CD4-positive, alpha-beta T cell (primary cell): Measurements from ENCODE around the gene MAP7D1. TPM values are rescaled to one million over a fixed set of nuclear protein-coding genes. Genes with fewer than 3 reads are reported as not detected.

Source experiments
- ATAC-seq: fragments of 200-7000 bp; cut with Tn5 transposase; one replicate; pipeline ENCODE4 v1.10.0; 2022; ENCODE audit warnings: mild to moderate bottlenecking; ENCODE audit not compliant: poor library complexity
- CTCF ChIA-PET: fragments of 350-600 bp; sonication (Branson Sonifier 250); formaldehyde crosslinking; loops from one replicate; lab custom pipeline; 2021; ENCODE audit warnings: antibody characterized with exemption, inconsistent platforms; lab: Charles Lee
- POLR2A ChIA-PET: fragments of 350-600 bp; sonication (Branson Sonifier 250); formaldehyde crosslinking; loops from one replicate; lab custom pipeline; 2021; ENCODE audit warnings: antibody characterized with exemption, inconsistent platforms; lab: Charles Lee
- DNase-seq, 14 experiments: peaks; one replicate each; pipeline ENCODE4 v3.0.0-alpha.2; 2013 to 2020; ENCODE audit warnings: mixed read lengths in 2 of 14
- H3K27ac ChIP-seq, 2 donors: one replicate each; pipeline versions ENCODE4 v1.5.1 to v1.7.0; 2013; ENCODE audit warnings: low read length in 2 of 2, low read depth in 1 of 2, mild to moderate bottlenecking in 1 of 2
- H3K27me3 ChIP-seq, 2 experiments: 1 replicate in 1 of 2; 2 replicates in 1 of 2; pipeline versions ENCODE4 v1.6.1 to v1.7.0; 2013; ENCODE audit warnings: low read length in 2 of 2, control low read depth in 1 of 2, mild to moderate bottlenecking in 1 of 2, moderate library complexity in 1 of 2; ENCODE audit not compliant: insufficient read depth in 2 of 2, control insufficient read depth in 1 of 2
- H3K36me3 ChIP-seq: one replicate; pipeline ENCODE4 v1.6.1; 2013; ENCODE audit warnings: low read length, control low read depth; ENCODE audit not compliant: insufficient read depth
- H3K4me1 ChIP-seq: one replicate; pipeline ENCODE4 v1.6.1; 2013; ENCODE audit warnings: low read length, control low read depth; ENCODE audit not compliant: insufficient read depth
- H3K4me3 ChIP-seq: one replicate; pipeline ENCODE4 v1.5.1; 2013; ENCODE audit warnings: mild to moderate bottlenecking, low read length, moderate library complexity
- H3K9me3 ChIP-seq, 2 experiments: 1 replicate in 1 of 2; 2 replicates in 1 of 2; pipeline versions ENCODE4 v1.6.1 to v1.7.0; 2013; ENCODE audit warnings: low read length in 2 of 2, mild to moderate bottlenecking in 2 of 2, control low read depth in 1 of 2, moderate library complexity in 1 of 2; ENCODE audit not compliant: control insufficient read depth in 1 of 2, insufficient read depth in 1 of 2
- H3K27ac Mint-ChIP-seq: one replicate; pipeline ENCODE4 v1.8.0; 2020; ENCODE audit warnings: mixed read lengths
- H3K27me3 Mint-ChIP-seq: one replicate; pipeline ENCODE4 v1.8.0; 2021; ENCODE audit warnings: mixed read lengths
- H3K36me3 Mint-ChIP-seq: one replicate; pipeline ENCODE4 v1.8.0; 2021; ENCODE audit warnings: low read depth, mixed read lengths
- H3K4me1 Mint-ChIP-seq: one replicate; pipeline ENCODE4 v1.8.0; 2021; ENCODE audit warnings: low read depth, mixed read lengths
- H3K4me3 Mint-ChIP-seq: one replicate; pipeline ENCODE4 v1.8.0; 2020; ENCODE audit warnings: mild to moderate bottlenecking, mixed read lengths
- H3K9me3 Mint-ChIP-seq: one replicate; pipeline ENCODE4 v1.8.0; 2020; ENCODE audit warnings: mixed read lengths
- intact Hi-C, 2 experiments: fragments of 100-400 bp; cut with DNase I in 1 of 2; cut with micrococcal nuclease in 1 of 2; formaldehyde crosslinking; loops; one replicate each; pipeline versions ENCODE4 v1.15.1 to v1.9.0; 2023 to 2025; cut with DNase I, micrococcal nuclease
- total RNA-seq, 174 experiments: library from RNA in 2 of 174; stranded (reverse) in 2 of 174; gene quantifications; one replicate each; pipeline ENCODE4 v1.2.3 and lab custom pipeline; 2021 to 2026
- TF ChIP-seq, protein P1 (sequence below): fragments of 200-600 bp; IDR thresholded peaks from one replicate; pipeline ENCODE4 v1.8.0; 2022; ENCODE audit warnings: antibody characterized with exemption, mild to moderate bottlenecking

MAP7D1 gene
- total RNA-seq, 2 experiments from 2014 or later, result 156 to 163 TPM

DNA sequence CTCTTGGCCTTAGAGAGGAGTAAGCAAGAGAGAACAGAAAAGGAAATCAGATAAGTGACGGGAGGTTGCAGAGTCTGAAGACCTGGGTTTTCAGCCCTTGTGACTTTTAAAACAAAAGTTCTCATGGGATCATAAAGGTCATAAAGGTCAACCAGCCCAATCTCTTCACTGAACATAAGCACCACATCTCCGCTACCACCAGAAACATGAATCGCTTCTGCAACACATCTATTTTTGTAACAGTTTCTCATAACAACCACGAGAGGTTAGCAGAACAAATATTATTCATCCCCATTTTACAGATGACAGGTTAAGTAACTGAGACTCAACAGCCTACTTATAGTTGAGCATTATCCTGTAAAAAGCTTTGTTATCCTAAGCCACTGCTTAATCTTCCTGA, 12.5 kb upstream of the MAP7D1 start:
- H3K27ac Mint-ChIP-seq, result peak overlapping the region; percentile 0
- Histone ChIP-seq H3K27me3 (no peaks in the 10 kb centered on the region), H3K4me1 (peaks cover 14% of the 10 kb centered on the region), H3K27ac (no peak overlapping the region), H3K4me3 (no peak overlapping the region), H3K36me3 (peaks cover 16% of the 10 kb centered on the region), H3K9me3 (no peaks in the 10 kb centered on the region)
- H3K4me1 Mint-ChIP-seq, result peaks cover 46% of the 10 kb centered on the region
- H3K36me3 Mint-ChIP-seq, result peaks cover 34% of the 10 kb centered on the region
- ChIA-PET POLR2A (no interaction called here), CTCF (no interaction called here)
- TF ChIP-seq, protein P1, sequence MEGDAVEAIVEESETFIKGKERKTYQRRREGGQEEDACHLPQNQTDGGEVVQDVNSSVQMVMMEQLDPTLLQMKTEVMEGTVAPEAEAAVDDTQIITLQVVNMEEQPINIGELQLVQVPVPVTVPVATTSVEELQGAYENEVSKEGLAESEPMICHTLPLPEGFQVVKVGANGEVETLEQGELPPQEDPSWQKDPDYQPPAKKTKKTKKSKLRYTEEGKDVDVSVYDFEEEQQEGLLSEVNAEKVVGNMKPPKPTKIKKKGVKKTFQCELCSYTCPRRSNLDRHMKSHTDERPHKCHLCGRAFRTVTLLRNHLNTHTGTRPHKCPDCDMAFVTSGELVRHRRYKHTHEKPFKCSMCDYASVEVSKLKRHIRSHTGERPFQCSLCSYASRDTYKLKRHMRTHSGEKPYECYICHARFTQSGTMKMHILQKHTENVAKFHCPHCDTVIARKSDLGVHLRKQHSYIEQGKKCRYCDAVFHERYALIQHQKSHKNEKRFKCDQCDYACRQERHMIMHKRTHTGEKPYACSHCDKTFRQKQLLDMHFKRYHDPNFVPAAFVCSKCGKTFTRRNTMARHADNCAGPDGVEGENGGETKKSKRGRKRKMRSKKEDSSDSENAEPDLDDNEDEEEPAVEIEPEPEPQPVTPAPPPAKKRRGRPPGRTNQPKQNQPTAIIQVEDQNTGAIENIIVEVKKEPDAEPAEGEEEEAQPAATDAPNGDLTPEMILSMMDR, result no peak
- H3K27me3 Mint-ChIP-seq, result no peaks in the 10 kb centered on the region
- DNase-seq (no peak), ATAC-seq (no peak)
- intact Hi-C loops, result no loop called here
- no peak overlapping the region for H3K4me3 Mint-ChIP-seq
- no peaks in the 10 kb centered on the region for H3K9me3 Mint-ChIP-seq

DNA sequence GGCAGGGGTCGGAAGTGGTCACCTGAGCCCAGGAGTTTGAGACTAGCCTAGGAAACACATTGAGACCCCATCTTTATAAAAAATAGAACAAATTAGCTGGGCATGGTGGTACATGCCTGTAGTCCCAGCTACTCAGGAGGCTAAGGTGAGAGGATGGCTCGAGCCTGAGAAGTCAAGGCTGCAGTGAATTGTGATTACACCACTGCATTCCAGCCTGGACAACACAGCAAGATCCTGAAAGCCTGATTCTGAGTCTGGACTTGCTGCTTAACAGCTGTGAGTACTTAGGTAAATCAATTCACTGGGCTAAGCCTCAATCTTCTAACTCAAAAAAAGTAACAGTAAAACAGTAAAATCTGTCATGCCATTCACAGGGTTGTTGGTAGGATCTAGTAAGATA, 11.5 kb upstream of the MAP7D1 start:
- H3K4me1 Mint-ChIP-seq, result peaks cover 56% of the 10 kb centered on the region
- POLR2A ChIA-PET, result interaction anchor here (0.7 to 0.8 kb wide), 2 partner anchors 34 to 80 kb away, joined by 3 read pairs; partner anchors contain the start of gene THRAP3
- CTCF ChIA-PET, result interaction anchor here (1.1 kb wide), 1 partner anchor 11 kb away, joined by 3 read pairs; no protein-coding TSS in a partner anchor
- Histone ChIP-seq H3K9me3 (no peaks in the 10 kb centered on the region), H3K36me3 (peaks cover 11% of the 10 kb centered on the region), H3K4me1 (peaks cover 20% of the 10 kb centered on the region), H3K27ac (no peak overlapping the region), H3K4me3 (no peak overlapping the region), H3K27me3 (no peaks in the 10 kb centered on the region)
- peaks cover 34% of the 10 kb centered on the region for H3K36me3 Mint-ChIP-seq
- no peaks in the 10 kb centered on the region for H3K27me3 Mint-ChIP-seq
- H3K27ac Mint-ChIP-seq, result no peak overlapping the region
- no peaks in the 10 kb centered on the region for H3K9me3 Mint-ChIP-seq
- TF ChIP-seq, protein P1, result no peak
- no peak for DNase-seq
- ATAC-seq, result no peak
- intact Hi-C loops, result no loop called here
- H3K4me3 Mint-ChIP-seq, result no peak overlapping the region

DNA sequence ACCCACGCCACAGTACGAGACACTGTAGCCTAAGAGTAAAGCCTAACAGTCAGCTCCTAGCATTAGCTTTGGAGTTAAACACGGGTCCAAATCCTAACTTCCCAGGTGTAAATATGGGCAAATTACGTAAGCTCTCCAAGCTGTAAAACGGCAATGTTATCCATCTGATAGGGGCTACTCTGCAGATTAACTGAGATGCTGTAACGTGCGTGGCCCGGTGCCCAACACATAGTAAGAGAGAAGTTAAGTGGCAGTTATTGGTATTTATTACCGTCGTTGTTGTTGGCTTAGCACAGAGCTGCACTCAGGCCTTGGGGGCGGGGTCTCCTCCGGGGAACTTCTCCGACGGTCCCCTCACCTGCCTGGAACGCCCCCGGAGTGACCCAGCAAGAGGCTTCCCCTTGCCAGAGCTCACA, 7.1 kb upstream of the MAP7D1 start:
- Mint-ChIP-seq H3K4me3 (peak overlapping the region; percentile 98), H3K9me3 (no peaks in the 10 kb centered on the region), H3K4me1 (peaks cover 72% of the 10 kb centered on the region), H3K27ac (peak overlapping the region; percentile 95), H3K27me3 (no peaks in the 10 kb centered on the region), H3K36me3 (peaks cover 8% of the 10 kb centered on the region)
- TF ChIP-seq, protein P1, result no peak
- Histone ChIP-seq H3K36me3 (no peaks in the 10 kb centered on the region), H3K4me3 (peak overlapping the region; percentile 81), H3K4me1 (peaks cover 62% of the 10 kb centered on the region), H3K27ac (peak overlapping the region; percentile 92 to 95), H3K27me3 (no peaks in the 10 kb centered on the region), H3K9me3 (no peaks in the 10 kb centered on the region)
- POLR2A ChIA-PET, result interaction anchor here (0.5 to 5.1 kb wide), 21 partner anchors 9 to 1326 kb away, joined by 3 to 194 read pairs (median 5); partner anchors contain the start of genes AGO3, SH3D21, STK40 and THRAP3
- ATAC-seq (no peak), DNase-seq (no peak)
- intact Hi-C loops, result loop anchor here (1.0 to 5.0 kb wide), 10 partner anchors 13 to 272 kb away; partner anchors contain the start of genes THRAP3 (in 2 of the 2), ADPRS (in 1 of the 2), AGO3 (in 1 of the 2) and STK40 (in 1 of the 2)
- CTCF ChIA-PET, result interaction anchor here (1.1 to 4.0 kb wide), 27 partner anchors 9 to 271 kb away, joined by 3 to 114 read pairs (median 7); partner anchors contain the start of genes AGO3, SH3D21 and THRAP3
